SK-N-SH (cell line): ENCODE data around the gene F2R.
"Not testable (repeated sequence)": the region's sequence is repeated elsewhere in the genome, so short reads cannot be mapped to it uniquely, and the experiment has no call there.

ENCODE experiments used
- CTCF ChIP-seq: fragments of 200-600 bp; sonication (generic); IDR thresholded peaks from 2 replicates; pipeline ENCODE4 v1.6.1; 2017; ENCODE audit warnings: antibody characterized with exemption, mild to moderate bottlenecking, moderate library complexity
- JUND ChIP-seq: IDR thresholded peaks from 2 replicates; pipeline ENCODE4 v1.4.0; 2012
- NFIC ChIP-seq: IDR thresholded peaks from 2 replicates; pipeline ENCODE4 v1.4.0; 2012; ENCODE audit warnings: borderline replicate concordance
- POLR2AphosphoS5 ChIP-seq: IDR thresholded peaks from 2 replicates; pipeline ENCODE4 v1.6.1; 2012; ENCODE audit warnings: low read depth, low read length
- REST ChIP-seq: IDR thresholded peaks from 2 replicates; pipeline ENCODE4 v1.6.1; 2012; ENCODE audit warnings: mild to moderate bottlenecking, low read depth, low read length, moderate library complexity
- USF1 ChIP-seq: IDR thresholded peaks from 2 replicates; pipeline ENCODE4 v1.4.0; 2012; ENCODE audit warnings: low read depth, borderline replicate concordance
- USF2 ChIP-seq: fragments of 150-350 bp; IDR thresholded peaks from 2 replicates; pipeline ENCODE4 v1.6.1; 2017; ENCODE audit warnings: antibody characterized with exemption, low read length, low read depth, borderline replicate concordance
- YY1 ChIP-seq: IDR thresholded peaks from 2 replicates; pipeline ENCODE4 v1.4.0; 2012; ENCODE audit warnings: low read depth, mild to moderate bottlenecking
- ZBTB33 ChIP-seq: IDR thresholded peaks from 2 replicates; pipeline ENCODE4 v1.4.0; 2012; ENCODE audit warnings: low read depth, borderline replicate concordance

- TF ChIP-seq REST, POLR2AphosphoS5, USF2, USF1, NFIC, ZBTB33, CTCF, JUND, YY1: not testable (repeated sequence)
Measured at GRCh38 chr5:76780616-76781015, 64.7 kb downstream of the F2R start.
